NCI-H146 treated with DMSO at 0.1 percent for 48 hours (cell line): Measurements from ENCODE around the gene SPOCK1.
"Not testable (repeated sequence)": the region's sequence is repeated elsewhere in the genome, so short reads cannot be mapped to it uniquely, and the experiment has no call there.

ENCODE experiments used
- DNase-seq: peaks from one replicate; lab custom pipeline; 2025; ENCODE audit not compliant: unreplicated experiment; lab: John Stamatoyannopoulos, UW

Gene SPOCK1

GRCh38 chr5:136994154-136994553, 505.0 kb downstream of the SPOCK1 start:
- DNase-seq: no peak

GRCh38 chr5:136992796-136993489, 506.2 kb downstream of the SPOCK1 start:
- DNase-seq: no peak

GRCh38 chr5:136985785-136986475, 513.2 kb downstream of the SPOCK1 start:
- no peak for DNase-seq

GRCh38 chr5:136984772-136985446, 514.2 kb downstream of the SPOCK1 start:
- DNase-seq: no peak

- no peak for DNase-seq
These were observed 517.2 kb downstream of the SPOCK1 start for GRCh38 chr5:136981936-136982335.

GRCh38 chr5:136979131-136979530, 520.0 kb downstream of the SPOCK1 start:
- no peak for DNase-seq

- no peak for DNase-seq
These were observed 535.6 kb downstream of the SPOCK1 start for GRCh38 chr5:136963504-136963903.

- no peak for DNase-seq
These were observed 541.7 kb downstream of the SPOCK1 start for GRCh38 chr5:136957428-136957827.

GRCh38 chr5:136954142-136954541, 545.0 kb downstream of the SPOCK1 start:
- not testable (repeated sequence) for DNase-seq

- not testable (repeated sequence) for DNase-seq
These were observed 545.6 kb downstream of the SPOCK1 start for GRCh38 chr5:136953346-136954069.

GRCh38 chr5:136927571-136927970, 571.6 kb downstream of the SPOCK1 start:
- DNase-seq: no peak

GRCh38 chr5:136926073-136926472, 573.1 kb downstream of the SPOCK1 start:
- DNase-seq: no peak
